HG03521 (cell line): ENCODE data around the gene CD55.

Experiments
- ATAC-seq: cut with Tn5 transposase; IDR thresholded peaks from one replicate; pipeline ENCODE4 v1.9.1; 2021; ENCODE audit warnings: mild to moderate bottlenecking, moderate library complexity; ENCODE audit not compliant: unreplicated experiment

CD55 gene

DNA sequence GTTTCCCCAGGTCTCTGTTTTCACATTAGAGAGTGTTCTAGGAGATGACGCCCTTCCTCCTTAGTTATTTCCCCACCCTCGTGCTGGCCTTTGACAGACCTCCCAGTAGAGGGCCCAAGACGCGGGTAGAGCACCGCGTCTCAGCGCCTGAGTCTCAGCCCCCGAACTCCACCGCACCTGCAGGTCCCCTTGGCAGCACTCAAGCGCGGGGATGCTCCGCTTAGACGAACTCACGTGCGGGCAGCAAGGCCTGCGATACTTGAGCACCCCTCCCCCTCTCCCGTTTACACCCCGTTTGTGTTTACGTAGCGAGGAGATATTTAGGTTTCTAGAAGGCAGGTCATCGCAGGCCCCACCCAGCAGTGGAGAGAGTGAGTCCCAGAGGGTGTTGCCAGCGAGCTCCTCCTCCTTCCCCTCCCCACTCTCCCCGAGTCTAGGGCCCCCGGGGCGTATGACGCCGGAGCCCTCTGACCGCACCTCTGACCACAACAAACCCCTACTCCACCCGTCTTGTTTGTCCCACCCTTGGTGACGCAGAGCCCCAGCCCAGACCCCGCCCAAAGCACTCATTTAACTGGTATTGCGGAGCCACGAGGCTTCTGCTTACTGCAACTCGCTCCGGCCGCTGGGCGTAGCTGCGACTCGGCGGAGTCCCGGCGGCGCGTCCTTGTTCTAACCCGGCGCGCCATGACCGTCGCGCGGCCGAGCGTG, at the start of gene CD55:
Gene CD55 (plus strand): TSS at position 600 of the 711 bp plus-strand sequence. CDS start 88 bp downstream, at position 688.
- ATAC-seq, result peak; percentile 92

DNA sequence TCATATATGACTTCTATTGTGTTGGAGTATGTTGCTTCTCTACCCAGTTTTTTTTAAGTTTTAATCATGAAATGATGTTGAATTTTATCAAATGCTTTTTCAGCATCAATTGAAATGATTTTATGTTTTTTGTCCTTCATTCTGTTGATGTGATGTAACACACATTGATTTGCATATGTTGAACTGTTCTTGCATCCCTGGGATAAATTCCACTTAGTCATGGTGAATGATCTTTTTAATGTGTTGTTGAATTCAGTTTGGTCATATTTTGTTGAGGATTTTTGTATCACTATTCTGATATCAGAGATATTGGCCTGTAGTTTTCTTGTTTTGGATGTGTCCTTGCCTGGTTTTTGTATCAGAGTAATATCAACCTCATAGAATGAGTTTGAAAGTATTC, 46.6 kb upstream of the CD55 start:
- no peak for ATAC-seq

- ATAC-seq, result no peak
These were observed 45.0 kb upstream of the CD55 start for GRCh38 chr1:207276465-207276864.

GRCh38 chr1:207277241-207277640, 44.2 kb upstream of the CD55 start:
- no peak for ATAC-seq

DNA sequence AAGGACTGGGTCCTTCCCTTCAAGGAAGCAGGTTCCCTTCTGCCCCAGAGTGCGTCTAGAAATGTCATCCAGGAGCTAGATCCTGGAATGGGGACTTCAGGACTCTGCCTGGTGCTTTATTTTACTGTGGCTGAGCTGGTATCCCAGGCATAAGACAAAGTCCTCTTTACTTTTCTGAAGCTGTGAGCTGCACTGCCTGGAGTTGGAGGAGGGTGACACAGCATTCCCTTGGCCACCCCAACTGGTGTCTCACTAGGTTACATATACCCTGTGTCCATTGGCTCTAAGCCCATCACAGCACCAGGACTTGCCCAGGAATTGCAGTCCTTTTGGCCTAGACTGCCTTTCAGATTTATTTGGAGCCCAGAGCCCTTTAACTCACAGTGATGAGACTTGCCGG, 41.8 kb upstream of the CD55 start:
- no peak for ATAC-seq

GRCh38 chr1:207280706-207281105, 40.8 kb upstream of the CD55 start:
- no peak for ATAC-seq

DNA sequence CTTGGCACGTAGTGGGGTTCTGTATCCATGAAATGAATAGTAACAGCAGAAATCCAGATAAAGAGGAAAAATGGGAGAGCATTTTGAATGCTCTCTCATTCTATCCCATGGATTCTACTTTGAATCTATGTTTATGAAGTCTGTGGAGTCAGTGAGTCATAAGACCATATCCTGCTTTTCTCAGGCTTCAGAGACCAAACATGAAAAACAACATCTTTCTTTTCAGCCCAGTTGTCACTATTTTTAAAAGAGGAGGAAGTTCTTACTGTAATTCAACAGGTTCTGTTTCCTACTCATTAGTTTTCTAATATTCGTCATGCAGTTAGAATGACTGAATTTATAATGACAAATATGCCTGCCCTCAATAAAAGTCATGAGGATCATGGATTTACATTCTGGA, 39.4 kb upstream of the CD55 start:
- ATAC-seq, result no peak

DNA sequence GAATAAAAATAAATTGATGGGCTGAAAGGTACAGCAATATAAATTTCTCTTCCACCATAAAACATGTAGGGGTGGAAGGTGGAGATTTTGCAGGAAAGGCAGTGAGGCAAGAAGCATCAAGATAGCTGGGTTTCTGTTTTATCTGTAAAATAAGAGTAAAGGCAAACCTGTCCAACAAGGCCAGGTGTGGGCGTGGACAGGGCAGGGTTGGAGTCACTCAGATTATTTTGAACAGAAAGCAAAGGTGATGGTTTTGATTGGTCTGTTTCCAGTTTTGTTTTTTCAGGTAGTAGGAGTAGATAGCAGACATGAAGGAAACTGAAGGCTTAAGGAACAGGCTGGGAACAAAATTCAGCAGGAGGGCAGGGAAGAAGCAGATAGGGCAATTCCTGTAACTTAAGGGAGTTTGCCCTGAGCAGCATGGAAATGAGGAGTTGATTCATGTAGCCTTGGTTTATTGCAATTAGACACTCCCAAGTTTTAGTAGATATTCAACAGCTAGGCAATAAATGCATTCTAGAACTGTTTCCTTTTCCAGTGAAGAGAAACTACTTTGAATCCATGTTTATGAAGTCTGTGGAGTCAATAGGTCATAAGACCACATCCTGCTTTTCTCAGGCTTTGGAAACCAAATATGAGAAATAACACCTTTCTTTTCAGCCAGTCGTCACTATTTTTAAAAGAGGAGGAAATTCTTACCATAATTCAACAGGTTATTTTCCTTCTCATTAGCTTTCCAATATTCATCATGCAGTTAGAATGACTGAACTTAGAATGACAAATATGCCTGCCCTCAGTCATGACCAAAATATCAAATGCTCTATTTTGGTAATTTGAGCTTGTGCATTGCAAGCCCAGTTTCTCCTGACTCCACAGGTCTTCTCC, 38.7 kb upstream of the CD55 start:
- ATAC-seq, result no peak

- no peak for ATAC-seq
These were observed 38.1 kb upstream of the CD55 start for GRCh38 chr1:207283421-207283820.

DNA sequence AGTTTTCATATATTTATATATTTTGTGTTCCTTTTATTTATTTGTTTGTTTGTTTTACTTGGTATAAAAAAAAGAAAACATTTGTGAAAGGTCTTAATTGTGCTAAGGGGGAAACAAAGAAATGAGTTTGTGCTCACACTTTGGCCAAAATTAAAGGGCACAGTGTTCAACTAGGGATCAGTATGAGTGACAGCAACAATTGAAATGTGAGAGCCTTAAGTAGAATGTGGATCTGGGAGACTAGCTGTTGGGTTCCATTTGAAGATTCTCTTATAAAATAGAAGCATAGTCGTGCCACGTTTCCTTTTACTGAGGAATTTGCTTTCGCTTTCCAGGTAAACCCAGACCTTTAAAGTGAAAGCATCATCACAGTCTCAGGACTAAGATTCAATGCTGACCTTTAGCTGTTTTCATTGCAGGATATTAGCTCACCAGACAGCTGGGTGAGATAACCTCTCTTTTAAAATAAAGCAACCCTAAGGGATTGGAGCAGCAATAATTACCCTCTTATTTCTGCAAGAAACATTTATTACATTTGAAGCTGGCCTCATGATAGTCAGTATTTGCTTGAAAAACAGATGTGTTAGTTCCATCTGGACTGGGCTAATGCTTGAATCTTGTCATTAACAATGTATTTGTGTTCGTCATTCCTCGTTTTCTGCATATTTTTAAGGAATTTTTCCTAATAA, 37.1 kb upstream of the CD55 start:
- ATAC-seq, result no peak

GRCh38 chr1:207286786-207287468, 34.6 kb upstream of the CD55 start:
- ATAC-seq, result no peak

GRCh38 chr1:207288315-207288714, 33.2 kb upstream of the CD55 start:
- ATAC-seq, result no peak

DNA sequence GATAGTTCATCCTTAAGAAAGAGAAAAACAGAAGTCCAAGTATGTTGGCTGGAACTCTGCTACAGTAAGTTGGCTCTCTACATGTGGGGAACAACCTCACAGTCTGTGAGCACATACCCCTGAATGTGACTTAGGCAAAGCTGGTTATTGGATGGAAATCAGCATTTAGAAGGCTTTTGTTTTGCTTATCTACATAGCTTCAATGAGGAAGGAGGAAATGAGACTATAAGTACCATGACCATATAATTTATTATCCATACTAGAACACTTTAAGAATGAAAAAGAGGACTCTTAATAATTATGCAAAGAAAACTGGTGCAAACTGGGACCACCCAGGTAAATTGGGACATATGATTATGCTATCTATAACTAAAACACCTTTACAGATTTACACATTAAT, 31.7 kb upstream of the CD55 start:
- ATAC-seq, result no peak

- ATAC-seq, result no peak
These were observed 29.8 kb upstream of the CD55 start for GRCh38 chr1:207291723-207292122.

GRCh38 chr1:207298186-207298585, 23.3 kb upstream of the CD55 start:
- ATAC-seq, result no peak

- ATAC-seq, result no peak
These were observed 22.7 kb upstream of the CD55 start for GRCh38 chr1:207298636-207299398.

DNA sequence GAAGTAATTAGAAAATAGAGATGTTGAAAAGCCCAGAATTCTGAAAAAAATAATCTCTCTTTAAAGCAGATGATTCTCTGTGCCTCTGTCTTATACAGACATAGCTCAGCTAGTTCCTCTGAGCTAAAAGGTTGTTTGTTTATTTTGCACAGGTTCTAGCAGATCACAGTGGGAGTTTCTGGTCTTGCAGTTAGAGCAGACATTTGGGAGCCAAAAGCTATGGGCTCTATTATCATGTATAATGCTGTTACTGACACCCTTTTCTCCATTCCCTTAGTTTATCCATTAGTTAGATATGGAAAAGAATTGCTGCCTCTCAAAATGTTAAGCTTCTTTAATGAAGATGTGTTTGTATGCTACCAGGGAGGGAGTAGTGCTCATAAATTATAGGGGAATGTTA, 20.5 kb upstream of the CD55 start:
- ATAC-seq, result no peak

DNA sequence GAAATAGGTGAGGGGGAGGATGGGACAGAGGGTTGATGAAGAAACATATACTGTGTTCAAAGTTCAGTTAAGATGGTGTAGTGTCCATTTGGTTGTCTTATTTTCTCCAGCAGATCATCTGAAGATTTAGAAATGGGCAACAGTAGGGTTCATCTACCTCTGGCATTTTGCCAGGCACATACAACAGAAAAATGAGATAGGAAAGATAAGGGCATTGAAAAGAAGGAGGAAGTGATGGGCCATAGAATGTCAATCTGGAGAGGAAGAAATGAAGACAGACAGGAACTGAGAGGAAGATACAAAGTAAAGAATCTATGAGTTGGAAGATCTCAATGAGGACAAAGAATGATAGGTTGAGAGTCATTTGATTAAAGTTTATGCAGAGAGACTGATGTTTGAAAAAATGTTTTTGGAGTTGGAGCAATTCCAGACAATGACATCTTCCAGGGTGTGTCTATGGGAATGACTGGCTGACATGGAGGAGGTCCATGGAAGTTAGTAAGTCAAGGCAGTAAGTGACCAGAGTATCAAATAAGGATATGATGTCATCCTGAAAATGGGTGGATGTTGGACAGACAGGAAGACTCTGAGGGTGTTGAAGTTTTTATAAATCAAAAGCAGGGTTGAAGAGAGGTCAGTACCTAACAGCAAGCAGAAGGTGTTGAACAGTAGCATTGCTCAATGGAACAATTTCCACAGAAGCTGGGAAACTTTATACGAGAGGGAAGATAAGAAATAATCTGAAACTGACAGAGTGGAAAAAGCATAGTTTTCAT, 18.7 kb upstream of the CD55 start:
- ATAC-seq, result no peak

DNA sequence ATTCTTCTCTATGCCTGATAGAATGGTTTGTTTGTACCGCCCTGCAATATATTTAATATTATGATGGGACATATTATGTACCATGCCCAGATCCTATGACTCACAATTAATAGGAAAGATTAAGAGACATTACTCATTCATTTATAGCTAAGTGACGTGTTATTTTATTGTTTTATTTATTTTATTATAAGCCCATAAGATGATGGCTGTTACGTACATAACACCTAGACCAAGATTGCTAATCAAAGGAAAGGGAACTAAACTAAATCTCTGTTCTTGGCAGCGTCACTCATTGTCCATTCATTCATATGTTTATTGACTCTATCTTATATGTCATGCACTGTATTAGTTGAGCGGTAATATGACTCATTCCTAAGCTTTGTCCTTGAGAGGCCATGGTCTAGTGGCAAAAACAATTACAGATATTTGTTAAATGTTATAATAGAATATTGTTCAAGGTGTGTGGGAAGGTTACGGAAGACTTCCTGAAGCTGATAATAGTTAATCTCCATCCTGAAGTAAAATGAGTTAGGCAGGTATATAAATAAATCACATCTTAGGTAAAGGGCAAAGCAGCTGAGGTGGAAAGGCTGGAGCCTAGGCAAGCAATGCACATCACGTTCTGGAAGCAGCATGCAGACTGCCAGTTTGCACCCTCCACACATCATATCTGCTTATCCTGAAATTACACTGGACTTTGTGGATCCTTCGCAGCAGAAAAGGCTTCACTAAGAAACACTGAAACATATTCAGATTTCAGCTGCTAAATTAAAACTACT, 16.6 kb upstream of the CD55 start:
- ATAC-seq, result no peak
